GM10266 (cell line): Measurements from ENCODE around the gene TSPEAR.

Experiments used
- DNase-seq: peaks from one replicate; pipeline ENCODE4 v3.0.0; 2012; ENCODE audit errors: extremely low spot score
- TF ChIP-seq, protein P1 (sequence below): IDR thresholded peaks from 2 replicates; pipeline ENCODE4 v1.5.1; 2012; ENCODE audit warnings: mild to moderate bottlenecking, low read depth; ENCODE audit not compliant: control insufficient read depth, insufficient read depth; ENCODE audit errors: missing control alignments

Gene TSPEAR

DNA sequence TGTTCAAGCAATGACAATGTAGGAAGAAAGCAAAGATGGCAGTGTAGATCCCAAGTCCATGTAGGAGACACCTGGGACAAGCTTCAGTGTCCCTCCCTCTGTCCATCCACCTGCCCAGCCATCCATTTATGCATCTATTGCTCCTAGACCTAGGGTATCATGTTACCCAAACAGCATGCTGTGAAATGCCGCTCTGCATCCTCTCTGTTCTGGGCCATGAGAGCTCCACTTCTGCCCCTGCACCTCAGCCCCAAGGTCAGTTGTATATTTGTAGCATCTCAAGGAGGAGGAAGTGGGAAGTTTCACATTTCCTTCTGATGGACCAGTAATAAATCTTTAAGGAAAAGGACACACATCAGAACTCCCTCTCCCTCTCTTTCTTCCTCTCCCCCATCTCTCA, 27.9 kb upstream of the TSPEAR start:
- TF ChIP-seq, protein P1, sequence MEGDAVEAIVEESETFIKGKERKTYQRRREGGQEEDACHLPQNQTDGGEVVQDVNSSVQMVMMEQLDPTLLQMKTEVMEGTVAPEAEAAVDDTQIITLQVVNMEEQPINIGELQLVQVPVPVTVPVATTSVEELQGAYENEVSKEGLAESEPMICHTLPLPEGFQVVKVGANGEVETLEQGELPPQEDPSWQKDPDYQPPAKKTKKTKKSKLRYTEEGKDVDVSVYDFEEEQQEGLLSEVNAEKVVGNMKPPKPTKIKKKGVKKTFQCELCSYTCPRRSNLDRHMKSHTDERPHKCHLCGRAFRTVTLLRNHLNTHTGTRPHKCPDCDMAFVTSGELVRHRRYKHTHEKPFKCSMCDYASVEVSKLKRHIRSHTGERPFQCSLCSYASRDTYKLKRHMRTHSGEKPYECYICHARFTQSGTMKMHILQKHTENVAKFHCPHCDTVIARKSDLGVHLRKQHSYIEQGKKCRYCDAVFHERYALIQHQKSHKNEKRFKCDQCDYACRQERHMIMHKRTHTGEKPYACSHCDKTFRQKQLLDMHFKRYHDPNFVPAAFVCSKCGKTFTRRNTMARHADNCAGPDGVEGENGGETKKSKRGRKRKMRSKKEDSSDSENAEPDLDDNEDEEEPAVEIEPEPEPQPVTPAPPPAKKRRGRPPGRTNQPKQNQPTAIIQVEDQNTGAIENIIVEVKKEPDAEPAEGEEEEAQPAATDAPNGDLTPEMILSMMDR, result no peak
- DNase-seq, result no peak

DNA sequence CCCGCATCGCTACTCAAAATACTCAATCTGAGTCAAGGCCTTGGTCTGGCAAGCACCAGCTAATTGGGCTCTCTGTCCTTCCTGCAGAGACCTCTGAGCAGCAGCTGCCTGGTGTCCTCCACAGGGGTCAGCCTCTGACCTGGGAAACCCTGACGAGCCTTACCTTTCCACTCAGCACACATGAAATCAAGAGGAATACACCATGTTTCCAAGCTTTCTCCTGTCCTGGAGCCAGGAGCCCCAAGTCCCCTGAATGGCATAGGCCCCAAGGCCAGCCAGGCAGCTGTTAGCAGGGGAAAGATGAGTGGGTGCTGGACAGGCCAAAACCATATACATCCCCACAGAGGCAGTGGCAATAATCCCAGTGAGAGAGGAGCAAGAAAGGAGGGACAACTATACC, 27.2 kb upstream of the TSPEAR start:
- TF ChIP-seq, protein P1, result no peak
- DNase-seq, result no peak

DNA sequence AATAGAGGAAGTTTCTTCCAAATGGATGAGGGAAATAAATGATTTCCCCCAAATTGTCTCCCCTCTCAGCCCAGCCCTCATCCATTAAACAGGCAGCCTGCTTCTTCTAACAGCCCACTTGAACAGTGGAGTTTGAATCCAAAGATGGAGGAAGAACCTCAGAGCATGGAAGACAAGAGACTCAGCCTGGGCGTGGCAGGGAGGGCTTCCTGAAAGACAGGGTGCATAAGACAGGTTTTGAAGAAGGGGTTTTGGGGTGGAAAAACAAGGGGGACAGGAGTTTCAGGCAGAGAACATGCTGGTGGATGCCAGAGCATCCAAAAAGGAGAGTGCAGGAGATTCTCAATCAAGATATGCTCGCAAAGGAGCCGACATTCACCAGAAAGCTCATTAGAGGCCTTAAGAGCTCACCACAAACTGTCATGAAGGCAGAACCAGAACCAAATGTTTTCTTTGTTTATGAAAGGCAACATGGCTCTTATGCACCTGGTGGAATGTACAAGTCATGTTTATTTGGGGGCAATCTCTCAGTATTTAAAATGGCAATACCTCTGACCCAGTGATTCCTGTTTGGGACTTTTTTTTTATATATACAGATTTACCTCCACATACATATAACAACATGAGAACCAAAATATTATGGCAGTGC, 26.5 kb upstream of the TSPEAR start:
- TF ChIP-seq, protein P1, result no peak
- no peak for DNase-seq

DNA sequence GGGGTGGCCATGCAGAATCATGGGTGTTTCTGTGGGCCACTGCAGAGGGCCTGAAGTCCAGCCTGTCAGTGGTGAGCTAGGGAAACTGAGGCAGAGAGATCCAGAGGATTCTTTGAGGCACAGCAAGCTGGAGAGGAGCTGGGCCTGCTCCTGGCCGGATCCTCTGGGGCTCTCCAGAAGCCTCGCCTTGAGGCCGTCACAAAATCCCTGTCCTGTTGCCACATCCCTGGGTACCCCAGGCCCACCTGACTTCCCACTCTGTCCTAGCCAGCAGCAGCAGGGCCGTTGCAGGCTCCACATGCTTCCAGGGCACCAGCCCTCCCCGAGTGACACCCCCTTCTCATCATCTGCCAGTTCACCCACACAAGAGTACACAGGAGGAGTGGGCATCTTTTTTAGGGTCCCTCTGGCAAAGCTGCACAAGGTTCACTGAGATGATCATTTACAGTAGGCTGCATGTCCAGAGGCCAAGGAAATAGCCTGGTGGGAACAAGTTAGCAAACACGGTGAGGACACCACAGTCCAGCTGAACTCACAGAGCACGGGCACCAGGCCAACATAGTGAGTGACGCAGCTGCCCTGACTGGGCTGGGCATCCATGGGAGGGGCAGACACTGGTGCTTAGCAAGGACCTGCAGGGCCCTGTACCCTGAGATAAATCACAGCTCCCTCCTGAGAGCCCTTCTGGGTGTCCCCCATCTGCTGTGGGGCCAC, 25.1 kb upstream of the TSPEAR start:
- TF ChIP-seq, protein P1, result no peak
- no peak for DNase-seq

DNA sequence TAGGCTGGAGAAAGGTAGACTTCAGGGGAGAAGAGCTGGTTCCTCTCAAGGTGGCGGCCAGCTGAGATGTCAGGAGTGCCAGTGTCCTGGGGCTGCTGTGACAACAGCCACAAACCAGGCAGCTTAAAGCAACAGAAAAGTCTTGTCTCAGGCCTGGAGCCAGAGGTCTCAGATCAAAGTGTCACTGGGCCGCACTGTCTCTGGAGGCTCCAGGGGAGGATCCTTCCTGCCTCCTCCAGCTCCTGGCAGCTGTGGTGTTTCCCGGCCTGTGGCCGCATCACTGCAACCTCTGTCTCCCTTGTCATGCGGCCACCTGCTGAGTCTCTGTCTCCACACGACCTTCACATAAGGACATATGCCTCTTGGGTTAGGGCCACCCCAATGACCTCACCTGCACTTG, 24.4 kb upstream of the TSPEAR start:
- DNase-seq, result no peak
- TF ChIP-seq, protein P1, result no peak

DNA sequence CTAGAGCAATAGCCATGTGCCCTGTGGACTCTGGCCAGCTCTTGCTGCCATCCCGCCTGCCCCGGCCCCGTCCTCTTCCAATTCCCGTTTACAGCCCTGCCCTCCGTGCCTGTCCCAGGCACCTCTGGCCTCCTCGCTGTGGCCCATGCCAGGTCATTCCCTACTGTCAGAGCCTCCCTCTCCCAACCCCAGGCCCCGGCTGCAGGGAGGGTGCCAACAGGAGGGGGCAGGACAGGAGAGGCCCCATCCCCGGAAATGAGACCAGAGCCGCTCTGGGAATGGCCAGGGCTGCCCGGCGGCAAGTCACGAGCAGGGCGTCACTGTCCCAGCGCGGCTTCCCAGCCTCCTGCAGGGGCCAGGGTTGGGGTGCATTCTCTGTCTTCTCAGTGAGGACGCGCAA, 23.5 kb upstream of the TSPEAR start:
- TF ChIP-seq, protein P1, result no peak
- no peak for DNase-seq

DNA sequence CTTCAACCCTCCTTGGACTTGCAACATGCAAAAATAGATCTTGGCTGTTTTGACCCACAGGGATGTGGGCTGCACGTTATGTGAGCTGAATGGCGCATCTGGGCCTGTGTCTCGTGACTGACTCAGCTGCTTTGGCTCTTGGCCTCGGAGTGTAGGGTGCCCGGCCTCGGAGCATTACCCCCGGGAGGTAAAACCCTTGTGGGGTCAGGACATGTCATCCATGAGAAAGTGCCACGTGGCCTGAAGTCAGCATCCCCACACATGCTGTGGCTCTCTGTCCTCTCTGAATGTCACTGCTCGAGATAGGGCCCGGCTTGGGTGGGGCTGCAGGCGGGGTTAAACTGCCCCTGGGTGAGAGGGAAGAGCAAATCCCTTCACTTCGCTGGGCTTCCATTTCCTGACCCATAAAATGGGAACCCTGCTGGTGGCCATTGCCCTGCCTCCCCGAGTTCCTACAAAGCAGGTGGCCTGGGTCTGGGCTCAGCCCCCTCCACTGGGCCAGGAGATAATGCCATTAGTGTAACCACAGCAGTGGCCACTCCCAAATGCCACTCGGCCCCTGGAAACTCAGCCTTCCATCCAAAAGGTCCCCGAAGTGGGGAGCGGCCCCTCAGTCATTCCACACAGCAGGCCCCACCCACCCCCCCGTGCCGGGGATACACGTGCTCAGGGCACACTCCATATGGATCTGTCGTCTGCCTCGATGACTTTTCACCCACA, 22.8 kb upstream of the TSPEAR start:
- DNase-seq, result no peak
- TF ChIP-seq, protein P1, result no peak
